CD4-positive, alpha-beta memory T cell (primary cell): ENCODE data around the gene EFR3B. TPM values are rescaled to one million over a fixed set of nuclear protein-coding genes. Genes with fewer than 3 reads are reported as not detected.

Source experiments
- CTCF ChIA-PET: fragments of 350-600 bp; sonication (Branson Sonifier 250); formaldehyde crosslinking; loops from one replicate; lab custom pipeline; 2021; ENCODE audit warnings: inconsistent platforms; ENCODE audit not compliant: partially characterized antibody; lab: Charles Lee
- POLR2A ChIA-PET: fragments of 350-600 bp; sonication (Branson Sonifier 250); formaldehyde crosslinking; loops from one replicate; lab custom pipeline; 2021; ENCODE audit not compliant: partially characterized antibody; lab: Charles Lee
- DNase-seq, 5 donors: peaks; one replicate each; pipeline versions ENCODE4 v3.0.0 to v3.0.0-alpha.2; 2020 to 2022; ENCODE audit warnings: mixed read lengths in 1 of 5
- H3K27ac ChIP-seq: one replicate; pipeline ENCODE4 v1.7.0; 2013; ENCODE audit warnings: low read depth, low read length
- H3K27me3 ChIP-seq: 2 replicates; pipeline ENCODE4 v1.7.0; 2013; ENCODE audit warnings: mild to moderate bottlenecking, low read length, moderate library complexity; ENCODE audit not compliant: insufficient read depth
- H3K36me3 ChIP-seq: 2 replicates; pipeline ENCODE4 v1.7.0; 2013; ENCODE audit warnings: mild to moderate bottlenecking, low read length, moderate library complexity; ENCODE audit not compliant: insufficient read depth
- H3K4me1 ChIP-seq: 2 replicates; pipeline ENCODE4 v1.7.0; 2013; ENCODE audit warnings: mild to moderate bottlenecking, low read length, moderate library complexity; ENCODE audit not compliant: insufficient read depth
- H3K4me3 ChIP-seq, 2 donors: one replicate each; pipeline ENCODE4 v1.7.0; 2013; ENCODE audit warnings: low read length in 2 of 2, mild to moderate bottlenecking in 1 of 2
- H3K9me3 ChIP-seq, 2 donors: one replicate each; pipeline ENCODE4 v1.7.0; 2013; ENCODE audit warnings: low read length in 2 of 2, control low read depth in 1 of 2; ENCODE audit not compliant: control insufficient read depth in 1 of 2
- H3K27ac Mint-ChIP-seq, 7 donors: one replicate each; pipeline ENCODE4 v1.8.0; 2020 to 2021; ENCODE audit warnings: mixed read lengths in 7 of 7, mild to moderate bottlenecking in 6 of 7, inconsistent platforms in 3 of 7, moderate library complexity in 3 of 7
- H3K27me3 Mint-ChIP-seq, 2 donors: one replicate each; pipeline ENCODE4 v1.8.0; 2020 to 2021; ENCODE audit warnings: mixed read lengths in 2 of 2
- H3K36me3 Mint-ChIP-seq, 2 donors: one replicate each; pipeline ENCODE4 v1.8.0; 2020 to 2021; ENCODE audit warnings: mixed read lengths in 2 of 2, inconsistent platforms in 1 of 2, mild to moderate bottlenecking in 1 of 2
- H3K4me1 Mint-ChIP-seq, 4 donors: one replicate each; pipeline ENCODE4 v1.8.0; 2020 to 2021; ENCODE audit warnings: mixed read lengths in 4 of 4, mild to moderate bottlenecking in 1 of 4
- H3K4me3 Mint-ChIP-seq, 8 donors: one replicate each; pipeline ENCODE4 v1.8.0; 2020 to 2021; ENCODE audit warnings: mixed read lengths in 8 of 8, mild to moderate bottlenecking in 7 of 8, moderate library complexity in 6 of 8, inconsistent platforms in 3 of 8
- H3K9me3 Mint-ChIP-seq, 8 donors: one replicate each; pipeline ENCODE4 v1.8.0; 2020 to 2021; ENCODE audit warnings: mixed read lengths in 8 of 8, mild to moderate bottlenecking in 5 of 8, inconsistent platforms in 3 of 8, moderate library complexity in 1 of 8
- intact Hi-C: fragments of 100-400 bp; cut with micrococcal nuclease; formaldehyde crosslinking; loops from one replicate; pipeline ENCODE4 v1.15.1; 2023
- polyA plus RNA-seq, 2 donors: library from polyadenylated mRNA; unstranded; fragments of 300-500 nt; fragmentation: Illumina TruSeq; gene quantifications; one replicate each; pipeline ENCODE4 v1.2.3, GENCODE V29; 2021
- total RNA-seq, 2 experiments: library from RNA; stranded (reverse); gene quantifications; one replicate each; pipeline ENCODE4 v1.2.3, GENCODE V29; 2021

EFR3B gene
- total and polyA plus RNA-seq, 4 experiments from 2014 or later: 0.07 to 0.14 (median 0.12) TPM; not detected in 1

DNA sequence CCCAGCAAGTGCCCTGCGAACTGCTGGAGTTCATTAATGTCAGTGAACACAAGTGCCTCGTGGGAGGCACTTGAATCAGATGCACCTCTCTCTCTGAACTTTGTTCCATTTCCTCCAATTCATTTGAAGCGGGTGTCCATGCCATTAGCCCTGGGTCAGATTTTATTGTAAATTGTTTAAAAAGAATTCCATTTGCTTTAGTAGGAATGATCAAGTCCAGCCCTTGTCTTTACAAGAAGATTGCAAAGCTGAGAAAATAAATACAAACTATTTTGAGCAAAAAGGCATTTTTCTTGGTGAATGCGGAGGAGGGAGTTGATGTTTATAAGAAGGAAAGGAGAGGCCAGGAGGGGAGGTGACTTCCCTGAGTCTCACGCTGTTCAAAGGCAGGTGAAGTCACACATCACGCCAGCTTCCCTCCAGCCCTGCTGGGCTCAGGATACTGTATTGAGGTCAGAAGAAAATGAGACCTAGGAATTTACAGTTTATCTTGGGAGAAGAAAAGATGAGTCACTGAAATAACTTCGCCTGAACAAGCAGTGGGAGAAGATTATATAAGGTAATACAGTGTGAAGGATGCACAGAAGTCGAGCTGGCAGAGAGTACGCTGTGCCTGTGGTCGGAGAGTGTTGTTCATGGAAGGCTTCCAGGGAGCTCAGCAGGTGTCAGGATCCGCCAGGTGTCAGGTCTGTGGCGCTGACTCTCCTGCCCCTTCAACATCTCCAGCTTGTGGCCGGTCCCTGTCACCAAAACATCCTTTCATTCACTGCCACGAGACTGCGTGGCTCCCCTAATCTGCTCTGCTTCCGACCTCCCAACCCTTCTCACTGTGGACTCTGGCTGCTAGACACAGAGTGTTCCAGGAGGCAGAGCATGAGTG lies 36.5 kb downstream of the EFR3B start:
- H3K27me3 Mint-ChIP-seq: peaks cover 19% of the 10 kb centered on the region in 2 donors
- no peak for DNase-seq
- H3K4me1 Mint-ChIP-seq: no peaks in the 10 kb centered on the region
- H3K27ac Mint-ChIP-seq: no peak overlapping the region
- no peaks in the 10 kb centered on the region for H3K9me3 Mint-ChIP-seq
- no peaks in the 10 kb centered on the region for H3K36me3 ChIP-seq
- CTCF ChIA-PET: no interaction called here
- no peaks in the 10 kb centered on the region for H3K36me3 Mint-ChIP-seq
- POLR2A ChIA-PET: no interaction called here
- peaks cover 13% of the 10 kb centered on the region for H3K27me3 ChIP-seq
- no peaks in the 10 kb centered on the region for H3K9me3 ChIP-seq
- no peak overlapping the region for H3K27ac ChIP-seq
- H3K4me3 ChIP-seq: no peak overlapping the region
- H3K4me1 ChIP-seq: no peaks in the 10 kb centered on the region
- no peak overlapping the region for H3K4me3 Mint-ChIP-seq
- intact Hi-C loops: no loop called here

GRCh38 chr2:25079050-25079635 lies 37.3 kb downstream of the EFR3B start:
- Histone ChIP-seq H3K27me3 (peaks cover 13% of the 10 kb centered on the region), H3K4me1 (no peaks in the 10 kb centered on the region), H3K36me3 (no peaks in the 10 kb centered on the region), H3K4me3 (no peak overlapping the region), H3K9me3 (no peaks in the 10 kb centered on the region), H3K27ac (no peak overlapping the region)
- H3K36me3 Mint-ChIP-seq: no peaks in the 10 kb centered on the region
- H3K27me3 Mint-ChIP-seq: peaks cover 15 to 19% of the 10 kb centered on the region in 2 donors
- H3K4me3 Mint-ChIP-seq: no peak overlapping the region
- no peak overlapping the region for H3K27ac Mint-ChIP-seq
- CTCF ChIA-PET: no interaction called here
- no peaks in the 10 kb centered on the region for H3K9me3 Mint-ChIP-seq
- H3K4me1 Mint-ChIP-seq: no peaks in the 10 kb centered on the region
- intact Hi-C loops: no loop called here
- no peak for DNase-seq
- POLR2A ChIA-PET: no interaction called here

GRCh38 chr2:25081237-25081790 lies 39.4 kb downstream of the EFR3B start:
- H3K27ac ChIP-seq: no peak overlapping the region
- no peaks in the 10 kb centered on the region for H3K36me3 Mint-ChIP-seq
- H3K27ac Mint-ChIP-seq: no peak overlapping the region
- peaks cover 18% of the 10 kb centered on the region in 2 donors for H3K27me3 Mint-ChIP-seq
- no peaks in the 10 kb centered on the region for H3K9me3 ChIP-seq
- no peaks in the 10 kb centered on the region for H3K4me1 ChIP-seq
- H3K27me3 ChIP-seq: peaks cover 5% of the 10 kb centered on the region
- intact Hi-C loops: no loop called here
- H3K4me1 Mint-ChIP-seq: no peaks in the 10 kb centered on the region
- H3K4me3 Mint-ChIP-seq: no peak overlapping the region
- H3K9me3 Mint-ChIP-seq: no peaks in the 10 kb centered on the region
- ChIA-PET CTCF (interaction anchor here (1.7 kb wide), 1 partner anchor 17 kb away, joined by 4 read pairs; no protein-coding TSS in a partner anchor), POLR2A (no interaction called here)
- DNase-seq: no peak
- no peak overlapping the region for H3K4me3 ChIP-seq
- H3K36me3 ChIP-seq: no peaks in the 10 kb centered on the region

- H3K36me3 ChIP-seq: no peaks in the 10 kb centered on the region
- H3K9me3 Mint-ChIP-seq: no peaks in the 10 kb centered on the region
- no peaks in the 10 kb centered on the region for H3K36me3 Mint-ChIP-seq
- H3K27me3 Mint-ChIP-seq: peaks cover 11% of the 10 kb centered on the region in 2 donors
- intact Hi-C loops: no loop called here
- ChIA-PET CTCF (interaction anchor here (1.0 to 1.7 kb wide), 2 partner anchors 18 to 23 kb away, joined by 3 to 4 read pairs; no protein-coding TSS in a partner anchor), POLR2A (no interaction called here)
- H3K27ac Mint-ChIP-seq: no peak overlapping the region
- DNase-seq: no peak
- H3K4me3 ChIP-seq: no peak overlapping the region
- H3K9me3 ChIP-seq: no peaks in the 10 kb centered on the region
- H3K27me3 ChIP-seq: peaks cover 5% of the 10 kb centered on the region
- H3K27ac ChIP-seq: no peak overlapping the region
- no peak overlapping the region for H3K4me3 Mint-ChIP-seq
- no peaks in the 10 kb centered on the region for H3K4me1 ChIP-seq
- H3K4me1 Mint-ChIP-seq: no peaks in the 10 kb centered on the region
Observed at GRCh38 chr2:25082002-25082622, 40.2 kb downstream of the EFR3B start.

DNA sequence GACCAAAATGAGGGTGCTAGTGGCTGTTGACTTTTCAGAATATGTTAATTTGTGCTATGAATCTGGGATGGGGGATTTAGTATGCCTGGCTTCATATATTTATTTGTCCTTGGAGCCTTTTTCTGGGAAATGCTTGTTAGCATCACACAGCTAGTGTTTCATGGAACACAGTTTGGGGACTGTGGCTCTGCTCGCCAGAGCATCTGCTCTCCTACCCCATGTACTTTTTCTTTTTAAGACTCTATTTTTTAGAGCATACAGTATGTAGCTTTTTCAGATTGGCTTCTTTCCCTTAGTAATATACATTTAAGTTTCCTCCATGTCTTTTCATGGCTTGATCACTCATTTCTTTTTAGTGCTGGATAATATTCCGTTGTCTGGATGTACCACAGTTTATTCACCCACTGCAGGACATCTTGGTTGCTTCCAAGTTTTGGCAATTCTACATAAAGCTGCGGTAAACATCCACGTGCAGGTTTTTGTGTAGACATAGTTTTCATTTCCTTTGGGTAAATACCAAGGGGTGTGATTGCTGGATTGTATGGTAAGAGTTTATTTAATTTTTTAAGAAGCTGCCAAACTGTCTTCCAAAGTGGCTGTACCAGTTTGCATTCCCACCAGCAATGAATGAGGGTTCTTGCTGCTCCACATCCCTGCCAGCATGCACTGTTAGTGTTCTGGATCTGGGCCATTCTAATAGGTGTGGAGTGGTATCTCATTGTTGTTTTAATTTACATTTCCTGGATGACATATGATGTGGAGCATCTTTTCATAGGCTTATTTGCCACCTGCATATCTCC lies 44.1 kb downstream of the EFR3B start:
- intact Hi-C loops: no loop called here
- H3K27me3 Mint-ChIP-seq: peaks cover 2 to 4% of the 10 kb centered on the region in 2 donors

GRCh38 chr2:25088817-25089516 lies 47.1 kb downstream of the EFR3B start:
- no peak for DNase-seq
- Mint-ChIP-seq H3K4me1 (no peaks in the 10 kb centered on the region), H3K27me3 (peaks cover 1 to 2% of the 10 kb centered on the region in 2 donors), H3K27ac (no peak overlapping the region), H3K36me3 (no peaks in the 10 kb centered on the region), H3K9me3 (no peaks in the 10 kb centered on the region), H3K4me3 (no peak overlapping the region)
- POLR2A ChIA-PET: no interaction called here
- intact Hi-C loops: no loop called here
- CTCF ChIA-PET: interaction anchor here (1.6 kb wide), 1 partner anchor 36 kb away, joined by 3 read pairs; no protein-coding TSS in a partner anchor
- Histone ChIP-seq H3K4me1 (no peaks in the 10 kb centered on the region), H3K9me3 (no peaks in the 10 kb centered on the region), H3K36me3 (no peaks in the 10 kb centered on the region), H3K27ac (no peak overlapping the region), H3K4me3 (no peak overlapping the region), H3K27me3 (no peaks in the 10 kb centered on the region)

More for the DNA sequence above, 44.1 kb downstream of the EFR3B start:
- H3K4me3 Mint-ChIP-seq: no peak overlapping the region
- ChIA-PET POLR2A (no interaction called here), CTCF (no interaction called here)
- no peaks in the 10 kb centered on the region for H3K36me3 Mint-ChIP-seq
- Histone ChIP-seq H3K4me3 (no peak overlapping the region), H3K36me3 (no peaks in the 10 kb centered on the region), H3K4me1 (no peaks in the 10 kb centered on the region), H3K27ac (no peak overlapping the region), H3K9me3 (no peaks in the 10 kb centered on the region), H3K27me3 (no peaks in the 10 kb centered on the region)
- DNase-seq: no peak
- no peaks in the 10 kb centered on the region for H3K4me1 Mint-ChIP-seq
- H3K9me3 Mint-ChIP-seq: no peaks in the 10 kb centered on the region
- H3K27ac Mint-ChIP-seq: no peak overlapping the region
